Panc1 (cell line): Measurements from ENCODE around the gene GNRHR. TPM values are rescaled to one million over a fixed set of nuclear protein-coding genes. Genes with fewer than 3 reads are reported as not detected.
"Not testable (repeated sequence)": the region's sequence is repeated elsewhere in the genome, so short reads cannot be mapped to it uniquely, and the experiment has no call there.

Experiments
- ATAC-seq: fragments of 200-7000 bp; cut with Tn5 transposase; 2 replicates; pipeline ENCODE4 v1.9.1; 2020; ENCODE audit warnings: mild to moderate bottlenecking, moderate library complexity
- BruUV-seq: library from RNA; stranded (reverse); fragments of 400-500 nt; replicated peaks from 2 replicates; lab custom pipeline; 2021; lab: Mats Ljungman, UMichigan
- CTCF ChIA-PET: fragments of 300-600 bp; sonication (Branson Sonifier 250); formaldehyde crosslinking; loops from one replicate; lab custom pipeline; 2022; ENCODE audit warnings: antibody characterized with exemption; lab: Charles Lee
- POLR2A ChIA-PET: fragments of 300-600 bp; sonication (Branson Sonifier 250); formaldehyde crosslinking; loops from one replicate; lab custom pipeline; 2022; ENCODE audit warnings: antibody characterized with exemption; lab: Charles Lee
- DNase-seq: peaks from one replicate; pipeline ENCODE4 v3.0.0-alpha.2; 2010; ENCODE audit warnings: low read depth, low spot score
- H3K27ac ChIP-seq: 2 replicates; pipeline ENCODE4 v1.5.1; 2011; ENCODE audit warnings: mild to moderate bottlenecking, low read length, inconsistent platforms
- H3K27me3 ChIP-seq: fragments of 200-500 bp; sonication (Bioruptor generic); 2 replicates; pipeline ENCODE4 v1.6.0; 2014; ENCODE audit warnings: low read length, inconsistent platforms; ENCODE audit not compliant: control insufficient read depth, insufficient read depth
- H3K36me3 ChIP-seq: fragments of 200-500 bp; sonication (Bioruptor generic); 2 replicates; pipeline ENCODE4 v1.5.1; 2014; ENCODE audit warnings: inconsistent platforms, mild to moderate bottlenecking, low read length, moderate library complexity; ENCODE audit not compliant: control insufficient read depth, insufficient read depth
- H3K4me1 ChIP-seq: 2 replicates; pipeline ENCODE4 v1.5.1; 2011; ENCODE audit warnings: inconsistent platforms, mild to moderate bottlenecking, low read length, moderate library complexity; ENCODE audit not compliant: control insufficient read depth, insufficient read depth
- H3K4me3 ChIP-seq, 2 experiments: 2 replicates each; pipeline ENCODE4 v1.5.1; 2011 to 2012; ENCODE audit warnings: low read depth in 2 of 2, low read length in 2 of 2, mild to moderate bottlenecking in 2 of 2, inconsistent platforms in 1 of 2, moderate library complexity in 1 of 2
- H3K9me3 ChIP-seq: fragments of 200-500 bp; sonication (Bioruptor generic); 2 replicates; pipeline ENCODE4 v1.5.1; 2014; ENCODE audit warnings: low read depth, mild to moderate bottlenecking, inconsistent platforms, low read length, moderate library complexity; ENCODE audit not compliant: control insufficient read depth, insufficient read depth
- CTCF ChIP-seq: fragments of 450-650 bp; IDR thresholded peaks from 2 replicates; pipeline ENCODE4 v1.5.1; 2017; ENCODE audit warnings: mild to moderate bottlenecking
- POLR2AphosphoS5 ChIP-seq: IDR thresholded peaks from 2 replicates; pipeline ENCODE4 v1.6.1; 2012; ENCODE audit warnings: mild to moderate bottlenecking, low read depth, low read length, moderate library complexity
- REST ChIP-seq, 2 experiments: IDR thresholded peaks; 2 replicates each; pipeline ENCODE4 v1.6.1; 2011 to 2012; ENCODE audit warnings: low read depth in 2 of 2, control low read depth in 1 of 2, low read length in 1 of 2, mild to moderate bottlenecking in 1 of 2, moderate library complexity in 1 of 2; ENCODE audit not compliant: insufficient read depth in 1 of 2
- SIN3A ChIP-seq: IDR thresholded peaks from 2 replicates; pipeline ENCODE4 v1.6.1; 2012; ENCODE audit warnings: low read depth, mild to moderate bottlenecking, low read length, moderate library complexity, borderline replicate concordance; ENCODE audit not compliant: insufficient read depth
- TCF7L2 ChIP-seq: IDR thresholded peaks from 2 replicates; pipeline ENCODE4 v1.6.1; 2011; ENCODE audit warnings: mild to moderate bottlenecking, low read depth, low read length, inconsistent platforms
- in situ Hi-C: cut with HindIII; loops from 2 replicates; pipeline ENCODE4 v1.10.0; 2016; ENCODE audit warnings: low sequenced_read_pairs, low pct_unique_long_range_greater_than_20kb
- intact Hi-C: fragments of 100-400 bp; cut with micrococcal nuclease; formaldehyde crosslinking; loops from one replicate; pipeline ENCODE4 v1.10.0; 2022; ENCODE audit not compliant: unreplicated experiment
- total RNA-seq: library from RNA; stranded (reverse); gene quantifications from one replicate; pipeline ENCODE4 v1.2.1, GENCODE V29; 2021; ENCODE audit not compliant: unreplicated experiment

GNRHR gene
- total RNA-seq, 1 experiment from 2014 or later: not detected

GRCh38 chr4:67736262-67736661, 17.9 kb downstream of the GNRHR start:
- no TSS peak for BruUV-seq
- CTCF ChIA-PET: no interaction called here
- DNase-seq (no peak), ATAC-seq (no peak)
- Histone ChIP-seq H3K4me1 (no peaks in the 10 kb centered on the region), H3K9me3 (no peaks in the 10 kb centered on the region), H3K27ac (no peak overlapping the region), H3K27me3 (no peaks in the 10 kb centered on the region), H3K36me3 (no peaks in the 10 kb centered on the region), H3K4me3 (no peak overlapping the region)
- in situ Hi-C loops: no loop called here
- intact Hi-C loops: no loop called here
- TF ChIP-seq SIN3A: no peak
- no peak for TF ChIP-seq CTCF
- no peak for TF ChIP-seq REST (IDR thresholded peaks at IDR 0.05; ENCODE audit: insufficient read depth in 1 of 2, low read depth in 2 of 2, low read length in 1 of 2)
- no peak for TF ChIP-seq TCF7L2
- no peak for TF ChIP-seq POLR2AphosphoS5
- POLR2A ChIA-PET: no interaction called here

- Histone ChIP-seq H3K27me3 (no peaks in the 10 kb centered on the region), H3K36me3 (no peaks in the 10 kb centered on the region), H3K4me3 (no peak overlapping the region), H3K9me3 (no peaks in the 10 kb centered on the region), H3K4me1 (no peaks in the 10 kb centered on the region), H3K27ac (no peak overlapping the region)
- ChIA-PET POLR2A (interaction anchor here (0.6 kb wide), 1 partner anchor 20 kb away, joined by 7 read pairs; no protein-coding TSS in a partner anchor), CTCF (no interaction called here)
- ATAC-seq (no peak), DNase-seq (no peak)
- in situ Hi-C loops (no loop called here), intact Hi-C loops (no loop called here)
- TF ChIP-seq CTCF: no peak
- no TSS peak for BruUV-seq
Observed at GRCh38 chr4:67735325-67735724, 18.9 kb downstream of the GNRHR start.

- CTCF ChIA-PET, H3K9me3 ChIP-seq, H3K36me3 ChIP-seq, intact Hi-C loops, in situ Hi-C loops, BruUV-seq, H3K27ac ChIP-seq, ATAC-seq, DNase-seq, H3K4me1 ChIP-seq, POLR2A ChIA-PET, H3K4me3 ChIP-seq, H3K27me3 ChIP-seq: not testable (repeated sequence)
Observed at GRCh38 chr4:67730511-67730910, 23.7 kb downstream of the GNRHR start.
